ENCODE data around the gene ANXA2.

GRCh38 chr15:60442763-60443162 is 45.0 kb upstream of the ANXA2 start:
- no peak for TF ChIP-seq POLR2A (IDR thresholded peaks at IDR 0.05)
- no peak for TF ChIP-seq CTCF (IDR thresholded peaks at IDR 0.05)
